GM15510 (cell line): Measurements from ENCODE around the gene SMIM13.

Experiments
- POLR2A ChIP-seq: IDR thresholded peaks from 3 replicates; pipeline ENCODE4 v1.6.1; 2011; ENCODE audit warnings: borderline replicate concordance; ENCODE audit not compliant: insufficient read length; ENCODE audit errors: extremely low read depth

The SMIM13 gene

GRCh38 chr6:11133281-11133680 is 39.6 kb downstream of the SMIM13 start:
- TF ChIP-seq POLR2A = no peak

GRCh38 chr6:11136809-11137208 is 43.2 kb downstream of the SMIM13 start:
- TF ChIP-seq POLR2A = no peak

- TF ChIP-seq POLR2A = no peak
These were observed 45.7 kb downstream of the SMIM13 start for GRCh38 chr6:11139051-11139960.

GRCh38 chr6:11140056-11140455 is 46.4 kb downstream of the SMIM13 start:
- no peak for TF ChIP-seq POLR2A

- no peak for TF ChIP-seq POLR2A
These were observed 47.7 kb downstream of the SMIM13 start for GRCh38 chr6:11141295-11141694.

- no peak for TF ChIP-seq POLR2A
These were observed 48.8 kb downstream of the SMIM13 start for GRCh38 chr6:11142296-11143027.

GRCh38 chr6:11143394-11144371 is 50.0 kb downstream of the SMIM13 start:
- TF ChIP-seq POLR2A = no peak

GRCh38 chr6:11144393-11144851 is 50.8 kb downstream of the SMIM13 start:
- no peak for TF ChIP-seq POLR2A

GRCh38 chr6:11146117-11146826 is 52.6 kb downstream of the SMIM13 start:
- no peak for TF ChIP-seq POLR2A

GRCh38 chr6:11149551-11149950 is 55.9 kb downstream of the SMIM13 start:
- no peak for TF ChIP-seq POLR2A

- TF ChIP-seq POLR2A = no peak
These were observed 57.9 kb downstream of the SMIM13 start for GRCh38 chr6:11151488-11151887.

- TF ChIP-seq POLR2A = no peak
These were observed 58.9 kb downstream of the SMIM13 start for GRCh38 chr6:11152581-11152980.

- no peak for TF ChIP-seq POLR2A
These were observed 59.8 kb downstream of the SMIM13 start for GRCh38 chr6:11153447-11153846.

- TF ChIP-seq POLR2A = no peak
These were observed 62.0 kb downstream of the SMIM13 start for GRCh38 chr6:11155589-11155988.
